ENCODE results near the gene TNFRSF8.

The TNFRSF8 gene

GRCh38 chr1:12146343-12147112, 83.4 kb downstream of the TNFRSF8 start:
- no peak for DNase-seq
- TF ChIP-seq POLR2A (IDR thresholded peaks at IDR 0.05; ENCODE audit: low read length): no peak
- TF ChIP-seq GATA1 (IDR thresholded peaks at IDR 0.05; ENCODE audit: low read depth, low read length): no peak

GRCh38 chr1:12147201-12147701, 84.1 kb downstream of the TNFRSF8 start:
- DNase-seq: no peak

GRCh38 chr1:12148160-12148957, 85.3 kb downstream of the TNFRSF8 start:
- no peak for DNase-seq
- TF ChIP-seq GATA1 (IDR thresholded peaks at IDR 0.05; ENCODE audit: low read depth, low read length): no peak
- TF ChIP-seq POLR2A (IDR thresholded peaks at IDR 0.05; ENCODE audit: low read length): no peak

More at GRCh38 chr1:12147201-12147701, 84.1 kb downstream of the TNFRSF8 start:
- TF ChIP-seq GATA1 (IDR thresholded peaks at IDR 0.05; ENCODE audit: low read depth, low read length) (no peak), POLR2A (IDR thresholded peaks at IDR 0.05; ENCODE audit: low read length) (no peak)

GRCh38 chr1:12148958-12149790, 86.1 kb downstream of the TNFRSF8 start:
- no peak for TF ChIP-seq GATA1 (IDR thresholded peaks at IDR 0.05; ENCODE audit: low read depth, low read length)
- TF ChIP-seq POLR2A (IDR thresholded peaks at IDR 0.05; ENCODE audit: low read length): no peak

GRCh38 chr1:12149791-12150175, 86.7 kb downstream of the TNFRSF8 start:
- TF ChIP-seq GATA1 (IDR thresholded peaks at IDR 0.05; ENCODE audit: low read depth, low read length) (no peak), POLR2A (IDR thresholded peaks at IDR 0.05; ENCODE audit: low read length) (no peak)

More at GRCh38 chr1:12148958-12149790, 86.1 kb downstream of the TNFRSF8 start:
- DNase-seq: no peak

GRCh38 chr1:12150456-12151200, 87.5 kb downstream of the TNFRSF8 start:
- TF ChIP-seq POLR2A (IDR thresholded peaks at IDR 0.05; ENCODE audit: low read length) (no peak), GATA1 (IDR thresholded peaks at IDR 0.05; ENCODE audit: low read depth, low read length) (no peak)
- no peak for DNase-seq

More at GRCh38 chr1:12149791-12150175, 86.7 kb downstream of the TNFRSF8 start:
- DNase-seq: no peak

- TF ChIP-seq POLR2A (IDR thresholded peaks at IDR 0.05; ENCODE audit: low read length) (no peak), GATA1 (IDR thresholded peaks at IDR 0.05; ENCODE audit: low read depth, low read length) (no peak)
- DNase-seq: no peak
These were observed 88.4 kb downstream of the TNFRSF8 start for GRCh38 chr1:12151465-12151864.

- no peak for DNase-seq
- TF ChIP-seq POLR2A (IDR thresholded peaks at IDR 0.05; ENCODE audit: low read length): no peak
- no peak for TF ChIP-seq GATA1 (IDR thresholded peaks at IDR 0.05; ENCODE audit: low read depth, low read length)
These were observed 89.2 kb downstream of the TNFRSF8 start for GRCh38 chr1:12152113-12152891.

GRCh38 chr1:12153181-12153785, 90.2 kb downstream of the TNFRSF8 start:
- DNase-seq: no peak
- TF ChIP-seq GATA1 (IDR thresholded peaks at IDR 0.05; ENCODE audit: low read depth, low read length) (no peak), POLR2A (IDR thresholded peaks at IDR 0.05; ENCODE audit: low read length) (no peak)

- no peak for DNase-seq
- TF ChIP-seq POLR2A (IDR thresholded peaks at IDR 0.05; ENCODE audit: low read length): no peak
- TF ChIP-seq GATA1 (IDR thresholded peaks at IDR 0.05; ENCODE audit: low read depth, low read length): no peak
These were observed 92.2 kb downstream of the TNFRSF8 start for GRCh38 chr1:12155328-12155727.

GRCh38 chr1:12157366-12158231, 94.5 kb downstream of the TNFRSF8 start:
- DNase-seq: no peak

More at GRCh38 chr1:12157366-12158231, 94.5 kb downstream of the TNFRSF8 start:
- TF ChIP-seq POLR2A (IDR thresholded peaks at IDR 0.05; ENCODE audit: low read length) (no peak), GATA1 (IDR thresholded peaks at IDR 0.05; ENCODE audit: low read depth, low read length) (no peak)

All from erythroblast (primary cell).